ENCODE results near the gene SNAP23. TPM values are rescaled to one million over a fixed set of nuclear protein-coding genes. Genes with fewer than 3 reads are reported as not detected.

SNAP23 gene
- total RNA-seq, 1 experiment from 2014 or later = 63.2 TPM

DNA sequence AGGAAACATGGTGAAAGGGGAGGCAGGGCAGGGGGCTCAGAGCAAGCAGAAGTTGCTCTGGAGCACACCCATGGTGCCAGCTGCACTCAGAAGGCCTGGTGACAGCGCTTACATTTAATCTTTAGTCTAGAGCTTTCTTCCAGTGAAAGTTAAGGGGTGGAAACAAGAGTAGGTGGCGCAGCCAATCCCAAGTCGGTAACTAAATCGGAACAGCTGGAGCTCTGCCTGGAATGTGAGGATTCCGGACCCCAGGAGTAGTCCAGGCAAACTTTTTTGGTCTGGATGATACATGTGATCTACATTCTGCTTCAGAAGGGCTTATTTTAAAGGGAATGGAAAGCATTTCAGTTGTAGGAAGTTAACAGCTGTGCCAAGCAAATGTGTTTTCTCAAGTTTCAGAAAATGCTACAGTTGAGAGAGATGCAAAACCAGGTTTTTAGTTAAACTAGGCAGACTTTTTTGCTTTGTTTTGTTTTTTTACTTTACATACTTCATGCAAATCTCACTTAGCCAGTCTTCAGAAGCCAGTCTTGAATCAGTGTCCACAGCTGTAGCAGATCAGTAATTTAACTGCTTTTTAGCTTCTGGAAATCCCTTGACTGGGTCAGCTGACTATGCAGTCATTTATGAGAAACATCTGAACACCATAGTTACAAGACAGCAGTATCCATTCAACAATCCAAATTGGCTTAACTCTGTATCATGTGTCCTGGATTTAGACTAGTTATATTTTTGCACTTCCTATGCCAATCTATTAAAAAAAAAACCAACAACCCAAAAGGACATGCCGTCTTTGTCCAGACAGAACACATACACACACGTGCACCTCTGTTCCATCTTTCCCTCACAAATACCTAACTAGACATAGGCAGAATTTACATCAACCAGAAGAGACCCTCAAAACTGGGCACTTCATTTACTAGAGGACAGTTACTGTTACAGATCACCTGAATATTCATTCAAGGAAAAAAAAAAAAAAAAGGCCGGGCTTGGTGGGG lies 37.7 kb upstream of the SNAP23 start:
- H3K4me1 ChIP-seq (ENCODE audit: insufficient read depth, low read length) = peaks cover 2% of the 10 kb centered on the region; the same call in 1 of the 2 replicates
- Mint-ChIP-seq H3K27ac (peak overlapping the region; percentile 89 to 99 (median 97)), H3K4me1 (peaks cover 17% of the 10 kb centered on the region in 2 experiments), H3K9me3 (no peaks in the 10 kb centered on the region; a peak in 1 of 5 replicates), H3K27me3 (ENCODE audit: low read depth) (no peaks in the 10 kb centered on the region), H3K4me3 (peak overlapping the region; percentile 5 to 47; a peak in 4 of 5 replicates), H3K36me3 (ENCODE audit: insufficient read depth in 1 of 3, low read depth in 3 of 3) (peaks cover 0 to 9% (median 2%) of the 10 kb centered on the region in 3 experiments; a peak in 4 of 7 replicates)
- H2BK20ac ChIP-seq (ENCODE audit: low read depth, low read length, poor library complexity, severe bottlenecking) = no peak overlapping the region
- H3K23ac ChIP-seq (ENCODE audit: insufficient read length, low read depth, low read length) = no peak overlapping the region
- H4K20me1 ChIP-seq (ENCODE audit: control insufficient read depth, insufficient read depth, insufficient read length) = no peaks in the 10 kb centered on the region
- no peaks in the 10 kb centered on the region for H3K9me3 ChIP-seq (ENCODE audit: control insufficient read depth, low read depth, low read length)
- H3T11ph ChIP-seq (ENCODE audit: low read length) = no peak overlapping the region
- H2BK120ac ChIP-seq (ENCODE audit: low read depth, low read length, poor library complexity, severe bottlenecking) = peak overlapping the region; percentile 7
- H3K4ac ChIP-seq (ENCODE audit: low read depth, low read length) = no peak overlapping the region
- H3K56ac ChIP-seq (ENCODE audit: insufficient read length, low read depth, low read length) = no peak overlapping the region
- no peak overlapping the region for H3K18ac ChIP-seq (ENCODE audit: insufficient read length, low read depth, low read length)
- H3K9ac ChIP-seq (ENCODE audit: extremely low read depth, insufficient read length, low read length) = no peak overlapping the region
- peak overlapping the region; percentile 23 for H3K4me2 ChIP-seq (ENCODE audit: insufficient read depth, insufficient read length, low read length)
- WGBS (ENCODE audit: extremely low coverage, insufficient read length, low lambda C conversion rate) = no CpG with 5 or more reads among the region's 8 CpGs
- H4K91ac ChIP-seq (ENCODE audit: insufficient read length, low read depth, low read length) = no peak overlapping the region
- H3K14ac ChIP-seq (ENCODE audit: insufficient read depth, low read length) = no peak overlapping the region
- no peak overlapping the region for H4K8ac ChIP-seq (replicated peaks; ENCODE audit: insufficient read length, low read depth, low read length)
- no peaks in the 10 kb centered on the region for H3K23me2 ChIP-seq (ENCODE audit: insufficient read length, low read depth, low read length, poor library complexity, severe bottlenecking)
- no peaks in the 10 kb centered on the region for H3K79me1 ChIP-seq (ENCODE audit: insufficient read depth, low read depth, low read length, poor library complexity, severe bottlenecking)
- TF ChIP-seq, protein P1, sequence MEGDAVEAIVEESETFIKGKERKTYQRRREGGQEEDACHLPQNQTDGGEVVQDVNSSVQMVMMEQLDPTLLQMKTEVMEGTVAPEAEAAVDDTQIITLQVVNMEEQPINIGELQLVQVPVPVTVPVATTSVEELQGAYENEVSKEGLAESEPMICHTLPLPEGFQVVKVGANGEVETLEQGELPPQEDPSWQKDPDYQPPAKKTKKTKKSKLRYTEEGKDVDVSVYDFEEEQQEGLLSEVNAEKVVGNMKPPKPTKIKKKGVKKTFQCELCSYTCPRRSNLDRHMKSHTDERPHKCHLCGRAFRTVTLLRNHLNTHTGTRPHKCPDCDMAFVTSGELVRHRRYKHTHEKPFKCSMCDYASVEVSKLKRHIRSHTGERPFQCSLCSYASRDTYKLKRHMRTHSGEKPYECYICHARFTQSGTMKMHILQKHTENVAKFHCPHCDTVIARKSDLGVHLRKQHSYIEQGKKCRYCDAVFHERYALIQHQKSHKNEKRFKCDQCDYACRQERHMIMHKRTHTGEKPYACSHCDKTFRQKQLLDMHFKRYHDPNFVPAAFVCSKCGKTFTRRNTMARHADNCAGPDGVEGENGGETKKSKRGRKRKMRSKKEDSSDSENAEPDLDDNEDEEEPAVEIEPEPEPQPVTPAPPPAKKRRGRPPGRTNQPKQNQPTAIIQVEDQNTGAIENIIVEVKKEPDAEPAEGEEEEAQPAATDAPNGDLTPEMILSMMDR (conservative IDR thresholded peaks at IDR 0.05) = no peak
- no peak overlapping the region for H4K5ac ChIP-seq (ENCODE audit: insufficient read length, low read depth, low read length)
- no peak overlapping the region for H2AK5ac ChIP-seq (ENCODE audit: insufficient read length, low read length)
- peak overlapping the region; percentile 80 for H2BK12ac ChIP-seq (ENCODE audit: insufficient read length, low read depth, low read length)
- H2BK5ac ChIP-seq (ENCODE audit: insufficient read length, low read length) = no peak overlapping the region
- no peaks in the 10 kb centered on the region for H3K79me2 ChIP-seq (ENCODE audit: insufficient read depth, low read length)
- H3K27me3 ChIP-seq (ENCODE audit: insufficient read depth, low read length) = no peaks in the 10 kb centered on the region
- peak; percentile 90 for DNase-seq
- no peak overlapping the region for H2BK15ac ChIP-seq (ENCODE audit: low read depth, low read length)
- H2AFZ ChIP-seq (ENCODE audit: low read length) = no peak overlapping the region
- peak overlapping the region; percentile 66 for H3K27ac ChIP-seq (ENCODE audit: insufficient read length, low read depth, low read length)
